ENCODE results near the gene SEC16A.

Gene SEC16A

DNA sequence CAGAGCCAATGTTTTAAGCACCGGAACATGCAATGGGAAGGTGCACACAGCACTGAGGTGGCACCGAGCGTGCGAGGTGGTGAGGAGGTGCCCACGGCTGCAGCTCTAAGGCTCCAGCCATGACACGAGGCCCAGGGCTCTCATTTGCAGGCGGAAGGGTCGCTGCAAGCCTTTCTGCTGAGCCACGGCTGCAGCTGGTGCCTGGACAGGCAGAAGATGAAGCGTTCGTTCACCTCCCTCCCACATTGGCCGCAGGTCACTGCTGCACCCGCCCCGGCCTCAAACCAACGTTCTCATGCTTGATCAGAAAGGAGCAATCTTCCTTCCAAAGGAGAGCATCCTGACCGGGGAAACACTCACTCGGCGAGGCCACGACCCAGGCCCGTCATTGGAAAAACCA is 38.7 kb downstream of the SEC16A start:
- TF ChIP-seq POLR2A (IDR thresholded peaks at IDR 0.05; ENCODE audit: low read length) (no peak), GATA1 (IDR thresholded peaks at IDR 0.05; ENCODE audit: low read depth, low read length) (no peak)
- no peak for DNase-seq

GRCh38 chr9:136443687-136444086 is 39.2 kb downstream of the SEC16A start:
- no peak for TF ChIP-seq GATA1 (IDR thresholded peaks at IDR 0.05; ENCODE audit: low read depth, low read length)
- TF ChIP-seq POLR2A (IDR thresholded peaks at IDR 0.05; ENCODE audit: low read length): no peak
- no peak for DNase-seq

DNA sequence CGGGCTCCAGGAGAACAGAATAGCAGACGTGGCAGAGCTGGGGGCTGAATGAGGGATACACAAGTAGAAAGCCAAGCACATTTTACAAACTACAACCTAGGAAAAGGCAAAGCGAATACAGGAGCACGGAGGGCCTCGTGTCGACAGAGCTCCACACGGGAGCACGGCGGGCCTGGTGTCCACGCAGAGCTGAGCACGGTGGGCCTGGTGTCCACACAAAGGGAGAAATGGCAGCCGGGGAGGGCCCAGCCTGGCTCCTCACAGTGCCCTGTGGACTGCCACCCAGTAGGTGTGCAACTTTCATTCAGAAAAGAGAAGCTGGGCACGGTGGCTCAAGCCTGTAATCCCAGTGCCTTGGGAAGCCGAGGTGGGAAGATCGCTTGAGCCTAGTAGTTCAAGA is 39.8 kb downstream of the SEC16A start:
- no peak for DNase-seq
- no peak for TF ChIP-seq POLR2A (IDR thresholded peaks at IDR 0.05; ENCODE audit: low read length)
- no peak for TF ChIP-seq GATA1 (IDR thresholded peaks at IDR 0.05; ENCODE audit: low read depth, low read length)

DNA sequence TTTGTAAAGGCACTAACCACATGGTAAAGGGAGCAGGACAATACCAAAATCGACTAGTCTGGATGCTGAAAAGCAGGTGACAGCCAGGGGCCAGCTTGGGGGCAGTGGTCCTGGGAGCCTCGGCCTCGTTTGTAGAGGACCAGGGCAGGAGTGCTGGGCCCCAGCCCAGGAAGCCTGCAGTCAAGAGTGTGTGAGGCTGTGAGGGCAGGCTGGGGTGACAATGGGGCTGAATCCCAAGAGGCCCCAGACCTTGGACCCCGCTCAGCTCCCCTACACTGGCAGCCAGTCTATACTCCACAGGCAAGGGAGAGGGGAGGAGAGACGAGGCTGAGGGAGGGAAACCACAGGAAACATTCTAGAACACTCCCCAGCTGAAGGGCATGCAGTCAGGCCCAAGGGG is 40.6 kb downstream of the SEC16A start:
- TF ChIP-seq POLR2A (IDR thresholded peaks at IDR 0.05; ENCODE audit: low read length) (no peak), GATA1 (IDR thresholded peaks at IDR 0.05; ENCODE audit: low read depth, low read length) (no peak)
- DNase-seq: no peak

GRCh38 chr9:136441681-136442245 is 41.1 kb downstream of the SEC16A start:
- DNase-seq: no peak
- TF ChIP-seq GATA1 (IDR thresholded peaks at IDR 0.05; ENCODE audit: low read depth, low read length): no peak
- no peak for TF ChIP-seq POLR2A (IDR thresholded peaks at IDR 0.05; ENCODE audit: low read length)

DNA sequence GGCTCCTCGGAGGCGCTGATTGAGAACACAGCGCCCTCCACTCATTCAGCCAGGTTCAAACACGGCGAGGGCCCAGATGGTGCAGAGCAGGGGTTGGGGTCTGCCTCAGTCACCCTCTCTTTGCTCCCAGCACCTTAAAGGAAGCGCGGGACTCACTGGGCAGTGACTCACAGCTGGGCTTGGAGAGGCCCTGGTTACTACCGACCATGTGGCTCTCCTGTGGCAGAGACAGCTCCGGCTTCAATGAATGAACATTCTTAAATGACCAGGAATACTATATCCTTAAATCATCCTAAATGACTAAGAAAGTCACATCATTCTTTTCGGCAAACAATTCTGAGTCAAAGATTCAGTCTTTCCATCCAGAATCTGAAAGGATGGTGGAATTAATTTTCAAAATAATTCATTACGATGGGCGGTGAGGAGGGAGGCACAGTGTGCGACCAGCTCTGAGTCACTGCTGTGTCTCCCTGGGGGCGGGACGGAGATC is 41.6 kb downstream of the SEC16A start:
- TF ChIP-seq POLR2A (IDR thresholded peaks at IDR 0.05; ENCODE audit: low read length) (no peak), GATA1 (IDR thresholded peaks at IDR 0.05; ENCODE audit: low read depth, low read length) (no peak)
- no peak for DNase-seq

DNA sequence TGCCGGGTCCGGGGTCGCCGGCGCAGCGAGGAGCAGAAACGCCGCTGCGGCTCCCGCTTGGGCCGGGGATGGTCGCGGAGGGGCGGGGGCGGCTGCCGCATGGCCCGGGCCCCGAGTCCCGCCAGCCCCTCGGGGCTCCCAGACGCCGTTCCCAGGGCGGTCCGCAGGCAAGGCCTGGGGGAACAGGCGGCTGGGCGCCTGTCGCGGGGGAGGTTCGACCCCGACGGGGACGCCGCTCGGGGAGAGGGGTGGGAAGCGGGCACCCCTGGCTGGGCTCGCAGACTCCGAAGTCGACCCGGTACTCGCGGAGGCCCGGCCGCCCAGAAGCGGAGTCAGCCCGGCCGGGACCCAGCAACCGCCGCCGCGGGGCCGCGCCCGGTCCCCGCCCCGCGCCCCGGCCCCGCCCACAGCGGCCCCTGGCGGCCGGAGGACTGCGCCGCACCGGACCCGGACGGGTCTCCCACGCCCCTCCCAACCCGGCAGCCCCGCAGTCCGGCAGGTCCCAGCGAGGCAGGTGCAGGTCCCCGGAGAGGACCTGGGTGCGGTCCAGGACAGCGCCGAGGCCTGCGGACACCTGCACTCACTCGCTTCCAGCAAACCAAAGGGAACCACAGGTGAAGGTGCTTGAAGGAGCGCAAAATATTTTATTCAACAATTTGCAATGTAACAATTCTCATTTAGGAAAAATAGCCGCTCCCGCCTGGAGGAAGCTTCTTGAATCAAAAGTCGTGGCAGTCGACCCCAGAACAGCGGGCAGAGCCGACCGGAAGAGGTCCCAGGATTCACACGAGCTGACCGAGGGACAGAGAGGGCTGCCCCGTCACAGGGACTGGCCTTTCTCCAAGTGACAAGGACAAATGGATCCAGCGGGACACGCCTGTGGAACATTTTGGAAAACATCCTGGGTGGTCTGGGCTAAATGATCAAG is 43.1 kb downstream of the SEC16A start, which contains the start of gene INPP5E:
TSS of gene INPP5E (minus strand) at position 365 of the 928 bp plus-strand sequence. CDS start 426 bp downstream, outside the sequence.
- peak; percentile 86 to 92 for DNase-seq
- TF ChIP-seq POLR2A (IDR thresholded peaks at IDR 0.05; ENCODE audit: low read length) (peak; percentile 28), GATA1 (IDR thresholded peaks at IDR 0.05; ENCODE audit: low read depth, low read length) (no peak)

GRCh38 chr9:136438548-136439480 is 44.0 kb downstream of the SEC16A start:
- peak; percentile 63 to 70 for DNase-seq
- TF ChIP-seq POLR2A (IDR thresholded peaks at IDR 0.05; ENCODE audit: low read length) (no peak), GATA1 (IDR thresholded peaks at IDR 0.05; ENCODE audit: low read depth, low read length) (no peak)

DNA sequence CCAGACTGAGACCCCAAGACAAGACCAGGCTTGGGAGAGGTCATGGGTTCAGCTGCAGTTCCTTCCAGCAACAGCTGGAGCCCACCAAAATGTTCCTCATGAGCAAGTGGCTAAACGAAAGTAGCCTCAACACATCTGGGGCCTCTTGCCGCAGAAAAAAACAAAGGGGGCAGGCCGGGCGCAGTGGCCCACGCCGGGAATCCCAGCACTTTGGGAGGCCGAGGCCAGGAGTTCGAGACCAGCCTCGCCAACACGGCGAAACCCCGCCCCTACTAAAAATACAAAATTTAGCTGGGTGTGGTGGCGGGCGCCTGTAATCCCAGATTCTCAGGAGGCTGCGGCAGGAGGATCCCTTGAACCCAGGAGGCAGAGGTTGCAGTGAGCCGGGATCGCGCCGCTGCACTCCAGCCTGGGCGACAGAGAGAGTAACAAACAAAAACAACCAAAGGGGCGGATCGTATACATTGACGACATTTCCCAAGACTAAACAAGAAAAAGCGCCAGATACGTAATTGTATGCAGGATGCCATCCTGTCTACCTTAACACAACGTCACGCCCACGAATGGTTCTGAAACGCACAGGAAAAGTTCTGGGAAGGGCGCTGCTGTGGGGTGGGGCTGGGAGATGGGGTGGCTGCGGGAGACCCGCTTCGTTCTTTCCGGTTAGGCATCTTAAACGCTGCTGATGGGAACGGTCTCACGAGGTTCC is 44.8 kb downstream of the SEC16A start:
- no peak for DNase-seq
- TF ChIP-seq POLR2A (IDR thresholded peaks at IDR 0.05; ENCODE audit: low read length) (no peak), GATA1 (IDR thresholded peaks at IDR 0.05; ENCODE audit: low read depth, low read length) (no peak)

GRCh38 chr9:136437430-136437829 is 45.4 kb downstream of the SEC16A start:
- DNase-seq: peak; percentile 26 to 28
- no peak for TF ChIP-seq GATA1 (IDR thresholded peaks at IDR 0.05; ENCODE audit: low read depth, low read length)
- TF ChIP-seq POLR2A (IDR thresholded peaks at IDR 0.05; ENCODE audit: low read length): no peak

GRCh38 chr9:136436055-136436634 is 46.7 kb downstream of the SEC16A start:
- DNase-seq: no peak
- no peak for TF ChIP-seq GATA1 (IDR thresholded peaks at IDR 0.05; ENCODE audit: low read depth, low read length)
- TF ChIP-seq POLR2A (IDR thresholded peaks at IDR 0.05; ENCODE audit: low read length): no peak

DNA sequence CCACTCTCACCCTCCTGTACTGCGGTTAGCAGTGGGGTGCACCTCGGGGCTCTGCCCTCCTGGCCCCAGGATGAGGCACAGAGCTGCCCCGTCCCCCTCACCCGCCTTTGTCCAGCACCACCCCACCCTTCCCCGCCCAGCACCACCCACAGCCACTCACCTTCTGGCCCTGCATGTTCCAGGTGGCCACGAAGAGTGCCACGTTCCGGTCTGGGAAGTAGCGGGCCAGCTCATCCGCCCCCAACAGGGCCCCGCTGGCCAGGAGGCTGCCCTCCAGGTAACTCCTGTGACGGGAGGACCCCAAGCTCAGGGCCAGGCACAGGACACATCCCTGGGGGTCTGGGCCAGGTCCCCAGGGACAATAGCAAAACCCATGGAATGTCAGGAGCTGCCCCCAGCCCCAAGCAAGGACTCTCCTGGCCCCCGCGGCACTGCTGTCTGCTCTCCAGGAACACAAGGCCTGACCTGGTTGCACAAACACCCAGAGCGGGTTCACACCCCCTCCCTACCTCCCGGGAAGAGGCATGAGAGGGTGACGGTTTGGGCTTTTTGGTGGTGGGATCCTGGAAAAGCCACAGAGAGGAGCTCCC is 48.2 kb downstream of the SEC16A start:
- DNase-seq: no peak
- TF ChIP-seq POLR2A (IDR thresholded peaks at IDR 0.05; ENCODE audit: low read length): no peak
